Mucosa of descending colon (tissue), 3 donors: Measurements from ENCODE around the gene GABBR1. TPM values are rescaled to one million over a fixed set of nuclear protein-coding genes. Genes with fewer than 3 reads are reported as not detected.
A peak's percentile ranks its signal among the peaks of the same experiment; 100 is the strongest.

Experiments
- ATAC-seq: fragments of 200-7000 bp; cut with Tn5 transposase; one replicate; pipeline ENCODE4 v1.9.1; 2020; ENCODE audit warnings: mild to moderate bottlenecking, moderate library complexity
- DNase-seq, 3 donors: peaks; one replicate each; pipeline ENCODE4 v3.0.0-alpha.2; 2020
- H3K36me3 ChIP-seq: fragments of 200-600 bp; one replicate; pipeline ENCODE4 v1.8.0; 2021; ENCODE audit warnings: low read depth, mild to moderate bottlenecking
- H3K4me1 ChIP-seq: fragments of 200-600 bp; one replicate; pipeline ENCODE4 v1.8.0; 2021; ENCODE audit warnings: low read depth, mild to moderate bottlenecking
- H3K4me3 ChIP-seq: fragments of 200-600 bp; one replicate; pipeline ENCODE4 v1.8.0; 2021; ENCODE audit warnings: mild to moderate bottlenecking
- H3K9me3 ChIP-seq: fragments of 200-600 bp; one replicate; pipeline ENCODE4 v1.8.0; 2021; ENCODE audit warnings: mild to moderate bottlenecking
- intact Hi-C, 2 donors: fragments of 100-400 bp; cut with DNase I in 1 of 2; cut with micrococcal nuclease in 1 of 2; formaldehyde crosslinking; loops; one replicate each; pipeline versions ENCODE4 v1.11.0 to v1.11.1; 2022; cut with DNase I, micrococcal nuclease
- total RNA-seq, 3 donors: library from RNA; stranded (reverse); fragmentation: NEBNext Ultra II Directional in 2 of 3; extraction: Animal tissue kit (Norgen Biotek cat#: 25700) in 2 of 3; gene quantifications; one replicate each; pipeline versions ENCODE4 v1.2.1 to v1.2.4, GENCODE V29; 2021 to 2023
- TF ChIP-seq, protein P1 (sequence below): fragments of 200-600 bp; IDR thresholded peaks from one replicate; pipeline ENCODE4 v1.8.0; 2022; ENCODE audit warnings: antibody characterized with exemption, mild to moderate bottlenecking
- donor health status: DM: no; HTN: no; CAD: no; lungs with moderate emphysema.
- donor health status: DM: no; HTN: no; CAD: no.
- donor health status: DM: no; HTN: yes; CAD: no.

The GABBR1 gene
- total RNA-seq, 3 donors from 2014 or later = 12.2 to 62.5 (median 21.8) TPM

DNA sequence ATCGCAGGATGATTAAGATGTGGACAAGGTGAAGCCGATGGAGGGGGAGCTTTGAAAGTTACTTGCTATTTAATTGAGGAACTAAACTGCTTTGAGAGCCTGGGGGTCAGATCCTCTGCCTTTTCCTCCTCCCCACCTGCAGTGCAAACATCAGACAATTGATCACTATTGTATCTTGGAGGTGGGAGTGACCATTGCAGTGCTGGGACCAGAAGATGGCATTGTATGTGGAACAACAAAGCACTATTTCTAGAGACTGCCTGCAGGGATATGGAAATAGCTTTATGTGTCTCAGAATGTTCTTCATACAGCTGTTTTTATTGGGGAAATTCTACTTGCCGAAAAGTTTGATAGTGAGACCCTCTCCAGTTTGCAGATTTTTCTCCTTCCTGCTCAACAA is 28.1 kb upstream of the GABBR1 start:
- TF ChIP-seq, protein P1, sequence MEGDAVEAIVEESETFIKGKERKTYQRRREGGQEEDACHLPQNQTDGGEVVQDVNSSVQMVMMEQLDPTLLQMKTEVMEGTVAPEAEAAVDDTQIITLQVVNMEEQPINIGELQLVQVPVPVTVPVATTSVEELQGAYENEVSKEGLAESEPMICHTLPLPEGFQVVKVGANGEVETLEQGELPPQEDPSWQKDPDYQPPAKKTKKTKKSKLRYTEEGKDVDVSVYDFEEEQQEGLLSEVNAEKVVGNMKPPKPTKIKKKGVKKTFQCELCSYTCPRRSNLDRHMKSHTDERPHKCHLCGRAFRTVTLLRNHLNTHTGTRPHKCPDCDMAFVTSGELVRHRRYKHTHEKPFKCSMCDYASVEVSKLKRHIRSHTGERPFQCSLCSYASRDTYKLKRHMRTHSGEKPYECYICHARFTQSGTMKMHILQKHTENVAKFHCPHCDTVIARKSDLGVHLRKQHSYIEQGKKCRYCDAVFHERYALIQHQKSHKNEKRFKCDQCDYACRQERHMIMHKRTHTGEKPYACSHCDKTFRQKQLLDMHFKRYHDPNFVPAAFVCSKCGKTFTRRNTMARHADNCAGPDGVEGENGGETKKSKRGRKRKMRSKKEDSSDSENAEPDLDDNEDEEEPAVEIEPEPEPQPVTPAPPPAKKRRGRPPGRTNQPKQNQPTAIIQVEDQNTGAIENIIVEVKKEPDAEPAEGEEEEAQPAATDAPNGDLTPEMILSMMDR = no peak
- no peak for ATAC-seq
- H3K36me3 ChIP-seq = no peaks in the 10 kb centered on the region
- H3K4me1 ChIP-seq = no peaks in the 10 kb centered on the region
- H3K4me3 ChIP-seq = no peak overlapping the region
- H3K9me3 ChIP-seq = no peaks in the 10 kb centered on the region
- intact Hi-C loops = no loop called here
- no peak for DNase-seq

DNA sequence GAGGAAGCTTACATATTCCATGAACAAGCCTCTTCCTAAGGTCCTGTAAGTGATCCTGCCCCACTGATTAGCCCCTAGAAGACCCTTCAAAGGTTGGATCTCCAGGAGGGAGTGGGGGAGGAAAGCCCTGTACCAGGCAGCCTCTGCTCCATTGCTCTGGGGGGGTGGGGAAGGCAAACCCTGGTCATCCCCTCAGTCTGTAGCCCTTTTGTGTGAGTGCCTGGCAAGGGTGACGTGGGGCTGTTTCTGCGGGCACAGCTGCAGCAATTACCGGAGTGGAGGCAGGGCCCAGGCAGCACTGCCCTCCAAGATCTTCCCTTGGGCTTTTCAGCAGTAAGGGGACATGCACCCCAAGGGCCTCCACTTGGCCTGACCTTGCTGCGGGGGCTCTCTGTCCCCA is 23.8 kb upstream of the GABBR1 start, which contains the start of gene MOG:
Gene MOG, plus strand, starts transcription at position 295 of the 400 bp plus-strand sequence. CDS start 118 bp downstream, outside the sequence.
- ATAC-seq (no peak), DNase-seq (no peak)
- TF ChIP-seq, protein P1 = no peak
- Histone ChIP-seq H3K36me3 (no peaks in the 10 kb centered on the region), H3K4me1 (no peaks in the 10 kb centered on the region), H3K9me3 (no peaks in the 10 kb centered on the region), H3K4me3 (no peak within 1 kb of the TSS)
- intact Hi-C loops = no loop called here

DNA sequence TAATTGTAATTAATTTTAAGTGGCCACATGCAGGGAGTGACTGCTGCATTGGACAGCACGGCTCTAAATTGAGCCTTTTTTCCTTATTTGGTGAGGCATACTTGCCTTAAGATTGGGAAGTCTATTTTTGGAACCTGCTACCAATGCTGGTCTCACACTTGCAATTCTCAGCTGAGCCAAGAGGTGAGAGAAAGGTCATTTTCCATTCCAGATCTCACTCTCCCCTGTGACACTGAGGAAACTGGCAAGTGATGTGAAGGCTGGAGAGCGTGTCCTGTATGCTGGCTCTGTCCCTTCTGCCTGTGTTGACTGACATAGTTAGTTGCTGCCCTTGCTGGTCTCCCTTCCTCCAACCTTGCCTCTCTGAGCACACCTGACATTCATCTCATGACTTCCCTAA is 23.2 kb upstream of the GABBR1 start:
- intact Hi-C loops = no loop called here
- ATAC-seq = no peak
- TF ChIP-seq, protein P1 = no peak

DNA sequence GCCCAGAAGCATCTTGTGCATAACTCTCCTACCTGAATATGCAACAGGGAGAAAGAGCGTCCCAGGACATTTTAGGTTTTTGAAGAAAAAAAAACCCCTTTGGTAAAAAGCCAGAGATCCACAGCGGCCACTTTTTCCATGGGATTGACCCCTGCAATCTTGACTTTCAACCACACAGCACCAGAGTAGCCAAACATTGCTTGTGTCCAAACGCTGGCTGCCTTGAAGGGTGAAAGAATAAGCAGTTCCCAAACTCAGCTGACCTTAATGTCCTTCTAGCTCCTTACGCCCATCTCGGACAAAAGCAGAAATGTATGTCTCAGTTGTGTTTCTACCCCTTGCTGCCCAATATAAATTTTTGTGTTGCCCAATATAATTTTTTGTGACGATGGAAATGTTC is 22.7 kb upstream of the GABBR1 start:
- H3K4me1 ChIP-seq = no peaks in the 10 kb centered on the region
- no peaks in the 10 kb centered on the region for H3K36me3 ChIP-seq
- H3K9me3 ChIP-seq = no peaks in the 10 kb centered on the region
- TF ChIP-seq, protein P1 = no peak
- DNase-seq (no peak), ATAC-seq (no peak)
- intact Hi-C loops = no loop called here
- H3K4me3 ChIP-seq = no peak overlapping the region

More for the DNA sequence above, 23.2 kb upstream of the GABBR1 start:
- H3K4me3 ChIP-seq = no peak overlapping the region
- H3K36me3 ChIP-seq = no peaks in the 10 kb centered on the region
- H3K4me1 ChIP-seq = no peaks in the 10 kb centered on the region
- H3K9me3 ChIP-seq = no peaks in the 10 kb centered on the region
- no peak for DNase-seq

DNA sequence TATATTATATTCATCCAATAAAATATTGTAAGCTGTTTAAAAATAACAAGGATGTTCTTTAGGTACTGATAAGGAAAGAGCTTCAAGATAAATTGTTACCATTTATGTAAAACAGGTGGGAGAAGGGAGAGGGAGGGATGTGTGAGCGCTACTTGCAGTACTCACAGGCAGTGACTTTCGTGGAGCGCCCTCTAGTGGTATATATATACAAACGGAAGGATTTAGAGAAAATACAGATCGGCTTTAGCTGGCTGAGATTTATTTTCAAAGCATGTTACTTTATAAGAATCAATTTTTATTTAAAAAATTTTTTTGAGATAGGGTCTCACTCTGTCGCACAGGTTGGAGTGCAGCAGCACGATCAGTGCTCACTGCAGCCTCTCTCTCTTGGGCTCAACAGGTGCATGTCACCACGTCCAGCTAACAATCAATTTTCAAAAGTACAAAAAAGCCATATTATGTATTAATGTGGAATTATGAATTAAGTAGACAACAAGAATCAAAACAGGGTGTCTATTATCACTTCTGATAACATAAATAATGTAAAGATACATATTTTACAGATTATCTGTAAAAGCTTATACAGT is 20.6 kb upstream of the GABBR1 start:
- intact Hi-C loops = no loop called here
- no peaks in the 10 kb centered on the region for H3K4me1 ChIP-seq
- H3K9me3 ChIP-seq = no peaks in the 10 kb centered on the region
- H3K36me3 ChIP-seq = no peaks in the 10 kb centered on the region
- no peak overlapping the region for H3K4me3 ChIP-seq
- TF ChIP-seq, protein P1 = peak; percentile 39
- no peak for ATAC-seq
- peak in 1 of 3 donors; percentile 64 for DNase-seq

DNA sequence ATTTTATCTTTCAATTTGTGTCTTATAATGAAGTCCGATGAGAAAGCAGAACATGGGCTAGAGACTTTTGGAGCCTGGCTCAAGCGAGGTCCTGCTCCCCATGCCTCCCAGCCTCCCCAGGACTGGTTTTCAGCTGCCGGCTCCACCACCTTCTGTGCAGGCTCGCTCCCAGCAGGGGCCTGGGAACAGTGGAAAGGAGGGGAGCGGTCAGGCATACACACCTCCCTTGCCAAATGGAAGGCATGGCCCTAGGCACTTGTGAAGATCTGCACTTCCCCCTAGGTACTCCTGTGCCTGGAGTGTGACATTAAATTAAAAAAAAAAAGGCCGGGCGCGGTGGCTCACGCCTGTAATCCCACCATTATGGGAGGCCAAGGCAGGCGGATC is 19.2 kb upstream of the GABBR1 start:
- no peaks in the 10 kb centered on the region for H3K4me1 ChIP-seq
- no peaks in the 10 kb centered on the region for H3K9me3 ChIP-seq
- H3K36me3 ChIP-seq = no peaks in the 10 kb centered on the region
- H3K4me3 ChIP-seq = no peak overlapping the region
- intact Hi-C loops = no loop called here
- no peak for ATAC-seq
- no peak for DNase-seq
- TF ChIP-seq, protein P1 = no peak
